Breast epithelium (tissue), 3 donors: ENCODE measurements around the gene NRIP2.

Source experiments
- POLR2AphosphoS5 ChIP-seq, 3 donors: sonication (generic); formaldehyde crosslinking; IDR thresholded peaks; one replicate each; pipeline ENCODE4 v1.6.1; 2017; ENCODE audit warnings: antibody characterized with exemption in 3 of 3
- TF ChIP-seq, protein P1 (sequence below), 3 donors: fragments of 450-650 bp; IDR thresholded peaks; one replicate each; pipeline ENCODE4 v1.5.1; 2016 to 2017; ENCODE audit warnings: antibody characterized with exemption in 3 of 3, mild to moderate bottlenecking in 3 of 3, moderate library complexity in 3 of 3

GRCh38 chr12:2824541-2824940 lies 10.3 kb downstream of the NRIP2 start:
- TF ChIP-seq, protein P1, sequence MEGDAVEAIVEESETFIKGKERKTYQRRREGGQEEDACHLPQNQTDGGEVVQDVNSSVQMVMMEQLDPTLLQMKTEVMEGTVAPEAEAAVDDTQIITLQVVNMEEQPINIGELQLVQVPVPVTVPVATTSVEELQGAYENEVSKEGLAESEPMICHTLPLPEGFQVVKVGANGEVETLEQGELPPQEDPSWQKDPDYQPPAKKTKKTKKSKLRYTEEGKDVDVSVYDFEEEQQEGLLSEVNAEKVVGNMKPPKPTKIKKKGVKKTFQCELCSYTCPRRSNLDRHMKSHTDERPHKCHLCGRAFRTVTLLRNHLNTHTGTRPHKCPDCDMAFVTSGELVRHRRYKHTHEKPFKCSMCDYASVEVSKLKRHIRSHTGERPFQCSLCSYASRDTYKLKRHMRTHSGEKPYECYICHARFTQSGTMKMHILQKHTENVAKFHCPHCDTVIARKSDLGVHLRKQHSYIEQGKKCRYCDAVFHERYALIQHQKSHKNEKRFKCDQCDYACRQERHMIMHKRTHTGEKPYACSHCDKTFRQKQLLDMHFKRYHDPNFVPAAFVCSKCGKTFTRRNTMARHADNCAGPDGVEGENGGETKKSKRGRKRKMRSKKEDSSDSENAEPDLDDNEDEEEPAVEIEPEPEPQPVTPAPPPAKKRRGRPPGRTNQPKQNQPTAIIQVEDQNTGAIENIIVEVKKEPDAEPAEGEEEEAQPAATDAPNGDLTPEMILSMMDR (IDR thresholded peaks at IDR 0.05): no peak
- TF ChIP-seq POLR2AphosphoS5 (IDR thresholded peaks at IDR 0.05): no peak
